ENCODE data around the gene CRHR2. TPM values are rescaled to one million over a fixed set of nuclear protein-coding genes. Genes with fewer than 3 reads are reported as not detected.

Gene CRHR2
- total RNA-seq, 1 experiment from 2014 or later: not detected

GRCh38 chr7:30616318-30616717, 65.9 kb downstream of the CRHR2 start:
- Histone ChIP-seq H3K36me3 (peaks cover 84% of the 10 kb centered on the region), H3K27me3 (no peaks in the 10 kb centered on the region), H3K4me3 (no peak overlapping the region), H3K9me3 (replicated peaks) (no peaks in the 10 kb centered on the region), H3K4me1 (no peaks in the 10 kb centered on the region), H3K27ac (no peak overlapping the region)
- DNase-seq: no peak

GRCh38 chr7:30613366-30614325, 68.6 kb downstream of the CRHR2 start:
- Histone ChIP-seq H3K27ac (no peak overlapping the region), H3K9me3 (replicated peaks) (no peaks in the 10 kb centered on the region), H3K4me1 (no peaks in the 10 kb centered on the region), H3K4me3 (no peak overlapping the region), H3K27me3 (no peaks in the 10 kb centered on the region), H3K36me3 (peaks cover 86% of the 10 kb centered on the region)
- DNase-seq: no peak

GRCh38 chr7:30612658-30613265, 69.5 kb downstream of the CRHR2 start:
- DNase-seq: no peak
- H3K9me3 ChIP-seq (replicated peaks): no peaks in the 10 kb centered on the region
- H3K27me3 ChIP-seq: no peaks in the 10 kb centered on the region
- H3K4me3 ChIP-seq: no peak overlapping the region
- H3K27ac ChIP-seq: no peak overlapping the region
- peaks cover 88% of the 10 kb centered on the region for H3K36me3 ChIP-seq
- no peaks in the 10 kb centered on the region for H3K4me1 ChIP-seq

DNA sequence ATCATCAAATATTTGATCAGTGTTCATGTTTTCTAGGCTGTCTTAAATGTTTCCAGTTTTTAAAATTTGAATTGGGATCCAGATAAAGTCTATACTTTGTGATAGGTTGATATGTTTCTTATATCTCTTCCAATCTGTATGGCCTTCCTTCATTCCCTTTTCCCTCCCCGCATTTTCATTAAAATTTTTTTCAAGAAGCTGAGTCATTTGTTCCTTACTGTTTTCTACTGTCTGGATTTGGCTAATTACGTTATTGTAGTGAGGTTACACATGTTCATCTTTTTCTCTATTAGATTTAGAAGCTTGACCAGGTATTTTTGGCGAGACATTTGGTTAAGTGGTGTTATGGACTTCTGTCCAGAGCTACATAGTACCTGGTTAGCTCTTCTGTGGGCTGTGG, 76.4 kb downstream of the CRHR2 start:
- DNase-seq: no peak
- Histone ChIP-seq H3K27me3 (no peaks in the 10 kb centered on the region), H3K4me1 (no peaks in the 10 kb centered on the region), H3K36me3 (peaks cover 88% of the 10 kb centered on the region), H3K9me3 (replicated peaks) (no peaks in the 10 kb centered on the region), H3K27ac (no peak overlapping the region), H3K4me3 (no peak overlapping the region)

DNA sequence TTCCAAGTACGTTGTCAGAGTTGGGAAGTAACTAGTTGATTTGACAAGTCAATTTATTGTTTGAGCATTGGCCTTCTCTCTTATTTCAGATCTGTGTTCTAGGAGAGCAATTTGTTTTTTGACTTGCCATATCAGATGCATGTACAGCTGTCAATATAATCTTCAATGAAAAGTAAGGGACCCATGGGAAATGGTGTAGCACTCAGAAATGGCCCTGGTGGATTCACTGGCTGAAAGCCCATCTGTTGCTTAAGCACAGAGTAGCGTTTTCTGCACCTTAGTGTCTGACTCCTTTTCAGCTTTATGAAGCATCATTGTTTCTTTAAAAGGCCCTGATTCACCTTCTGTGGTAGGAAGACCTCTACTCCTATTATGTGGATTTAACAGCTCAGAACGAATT, 77.4 kb downstream of the CRHR2 start:
- Histone ChIP-seq H3K4me1 (no peaks in the 10 kb centered on the region), H3K27ac (no peak overlapping the region), H3K27me3 (no peaks in the 10 kb centered on the region), H3K9me3 (replicated peaks) (no peaks in the 10 kb centered on the region), H3K36me3 (peaks cover 89% of the 10 kb centered on the region), H3K4me3 (no peak overlapping the region)
- no peak for DNase-seq

Other genes with a start within 250 kb of the CRHR2 start
- 6.4 and 11.4 TPM in 2 replicates for gene NOD1, start 203.7 kb downstream of the CRHR2 start, total RNA-seq (2014; rRNA removed; shearing (Covaris generic))
- 124 and 126 TPM in 2 replicates for gene GGCT, start 177.6 kb downstream of the CRHR2 start, total RNA-seq (2014; rRNA removed; shearing (Covaris generic))
- gene GARS1, start 87.6 kb downstream of the CRHR2 start, total RNA-seq (2014; rRNA removed; shearing (Covaris generic)): 126 and 139 TPM in 2 replicates
- 0.08 and 0.24 TPM in 2 replicates for gene INMT, start 69.7 kb upstream of the CRHR2 start, total RNA-seq (2014; rRNA removed; shearing (Covaris generic))
- not detected in 2 replicates for gene MINDY4, start 89.0 kb upstream of the CRHR2 start, total RNA-seq (2014; rRNA removed; shearing (Covaris generic))
- 29.4 and 31.4 TPM in 2 replicates for gene AQP1, start 229.4 kb upstream of the CRHR2 start, total RNA-seq (2014; rRNA removed; shearing (Covaris generic))

All from SJCRH30 (cell line).